Measurements from ENCODE around the gene GPRASP2. TPM values are rescaled to one million over a fixed set of nuclear protein-coding genes. Genes with fewer than 3 reads are reported as not detected.

GPRASP2 gene
- total and polyA plus RNA-seq, 9 of the 15 experiments (the other 6 are each of a cell fraction or from before 2014, with no cell fraction given): 1.2 to 3.3 (median 2.1) TPM

GRCh38 chrX:102684772-102685520 lies 27.3 kb upstream of the GPRASP2 start:
- Histone ChIP-seq H3K27ac (ENCODE audit: extremely low read depth, low read depth, low read length) (no peak overlapping the region), H3K79me2 (ENCODE audit: control insufficient read depth, insufficient read depth, low read length) (no peaks in the 10 kb centered on the region), H3K9me1 (ENCODE audit: control insufficient read depth, insufficient read depth, low read length) (no peaks in the 10 kb centered on the region), H3K36me3 (ENCODE audit: control insufficient read depth, insufficient read depth, low read length) (no peaks in the 10 kb centered on the region), H3K9ac (ENCODE audit: insufficient read depth in 1 of 2, low read depth in 2 of 2, low read length in 2 of 2) (no peak overlapping the region), H3K4me1 (replicated peaks in 1 of 2; ENCODE audit: control insufficient read depth in 2 of 2, insufficient read depth in 2 of 2, low read length in 2 of 2) (no peaks in the 10 kb centered on the region), H3K4me2 (ENCODE audit: insufficient read depth, low read length) (no peak overlapping the region), H3K9me3 (replicated peaks; ENCODE audit: control insufficient read depth, insufficient read depth, low read depth, low read length) (no peaks in the 10 kb centered on the region), H3K4me3 (no peak overlapping the region), H2AFZ (ENCODE audit: low read depth, low read length) (no peak overlapping the region), H3K27me3 (ENCODE audit: control insufficient read depth in 2 of 2, insufficient read depth in 2 of 2, low read length in 2 of 2) (no peaks in the 10 kb centered on the region), H4K20me1 (replicated peaks; ENCODE audit: control insufficient read depth, insufficient read depth, low read length) (no peaks in the 10 kb centered on the region)
- TF ChIP-seq BACH1 (tag; IDR thresholded peaks at IDR 0.05): no peak
- TF ChIP-seq, protein P1, sequence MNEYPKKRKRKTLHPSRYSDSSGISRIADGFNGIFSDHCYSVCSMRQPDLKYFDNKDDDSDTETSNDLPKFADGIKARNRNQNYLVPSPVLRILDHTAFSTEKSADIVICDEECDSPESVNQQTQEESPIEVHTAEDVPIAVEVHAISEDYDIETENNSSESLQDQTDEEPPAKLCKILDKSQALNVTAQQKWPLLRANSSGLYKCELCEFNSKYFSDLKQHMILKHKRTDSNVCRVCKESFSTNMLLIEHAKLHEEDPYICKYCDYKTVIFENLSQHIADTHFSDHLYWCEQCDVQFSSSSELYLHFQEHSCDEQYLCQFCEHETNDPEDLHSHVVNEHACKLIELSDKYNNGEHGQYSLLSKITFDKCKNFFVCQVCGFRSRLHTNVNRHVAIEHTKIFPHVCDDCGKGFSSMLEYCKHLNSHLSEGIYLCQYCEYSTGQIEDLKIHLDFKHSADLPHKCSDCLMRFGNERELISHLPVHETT (CRISPR knock-in tag; conservative IDR thresholded peaks at IDR 0.05 in 1 of 2, IDR thresholded peaks at IDR 0.05 in 1 of 2): no peak
- DNase-seq (ENCODE audit: extremely low read depth in 1 of 4, low spot score in 3 of 4) (no peak), FAIRE-seq (no peak), ATAC-seq (no peak)
- CTCF ChIA-PET (ENCODE audit: low intra/inter-chr PET ratio): no interaction called here
- intact Hi-C loops (cut with micrococcal nuclease) (no loop called here), in situ Hi-C loops (cut with MboI) (no loop called here)
- 0% methylated on average over 2 of the region's 2 CpGs for WGBS (ENCODE audit: insufficient coverage, low coverage, missing lambda C conversion rate)
- POLR2A ChIA-PET: interaction anchor here (0.7 kb wide), 1 partner anchor 40 kb away, joined by 3 read pairs; no protein-coding TSS in a partner anchor
- BruUV-seq (replicated peaks): no TSS peak

DNA sequence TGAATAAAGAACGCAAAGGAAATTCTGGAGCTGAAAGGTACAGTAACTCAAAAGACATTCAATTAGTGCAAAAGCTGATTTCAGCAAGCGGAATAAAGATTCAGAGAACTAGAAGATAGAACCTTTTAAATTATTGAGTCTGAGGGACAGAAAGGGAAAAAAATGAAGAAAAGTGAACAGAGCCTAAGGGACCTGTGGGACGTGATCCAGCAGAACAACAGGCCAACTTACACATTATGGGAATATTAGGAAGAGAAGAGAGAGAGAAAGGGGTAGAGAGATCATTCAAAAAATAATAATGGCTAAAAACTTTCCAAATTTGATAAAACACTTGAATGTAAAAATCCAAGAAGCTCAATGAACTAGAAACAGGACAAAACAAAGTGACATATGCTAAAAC lies 17.5 kb upstream of the GPRASP2 start:
- no TSS peak for BruUV-seq (replicated peaks)
- WGBS (ENCODE audit: insufficient coverage, low coverage, missing lambda C conversion rate): 13% methylated on average over 3 of the region's 3 CpGs
- Histone ChIP-seq H3K79me2 (ENCODE audit: control insufficient read depth, insufficient read depth, low read length) (no peaks in the 10 kb centered on the region), H3K9ac (ENCODE audit: insufficient read depth in 1 of 2, low read depth in 2 of 2, low read length in 2 of 2) (no peak overlapping the region), H3K4me1 (replicated peaks in 1 of 2; ENCODE audit: control insufficient read depth in 2 of 2, insufficient read depth in 2 of 2, low read length in 2 of 2) (no peaks in the 10 kb centered on the region), H3K9me3 (replicated peaks; ENCODE audit: control insufficient read depth, insufficient read depth, low read depth, low read length) (no peaks in the 10 kb centered on the region), H3K27ac (ENCODE audit: extremely low read depth, low read depth, low read length) (no peak overlapping the region), H3K4me2 (ENCODE audit: insufficient read depth, low read length) (no peak overlapping the region), H2AFZ (ENCODE audit: low read depth, low read length) (no peak overlapping the region), H3K36me3 (ENCODE audit: control insufficient read depth, insufficient read depth, low read length) (no peaks in the 10 kb centered on the region), H3K4me3 (no peak overlapping the region), H3K9me1 (ENCODE audit: control insufficient read depth, insufficient read depth, low read length) (no peaks in the 10 kb centered on the region), H4K20me1 (replicated peaks; ENCODE audit: control insufficient read depth, insufficient read depth, low read length) (no peaks in the 10 kb centered on the region), H3K27me3 (ENCODE audit: control insufficient read depth in 2 of 2, insufficient read depth in 2 of 2, low read length in 2 of 2) (no peaks in the 10 kb centered on the region)
- FAIRE-seq: no peak
- CTCF ChIA-PET (ENCODE audit: low intra/inter-chr PET ratio): no interaction called here
- ATAC-seq: no peak
- in situ Hi-C loops (cut with MboI) (no loop called here), intact Hi-C loops (cut with micrococcal nuclease) (no loop called here)
- DNase-seq (ENCODE audit: extremely low read depth in 1 of 4, low spot score in 3 of 4): no peak
- TF ChIP-seq UBTF (IDR thresholded peaks at IDR 0.05; ENCODE audit: borderline replicate concordance in 1 of 2, low read depth in 2 of 2, low read length in 2 of 2) (no peak), GATAD2A (IDR thresholded peaks at IDR 0.05) (no peak), TAF9B (IDR thresholded peaks at IDR 0.05; ENCODE audit: partially characterized antibody) (no peak), SMAD2 (IDR thresholded peaks at IDR 0.05; ENCODE audit: low read depth, low read length) (no peak), HNRNPK (IDR thresholded peaks at IDR 0.05; ENCODE audit: low read depth, low read length, poor library complexity, severe bottlenecking) (no peak)
- POLR2A ChIA-PET: no interaction called here
